ENCODE results near the gene GOLGA6L6.
"Not testable (repeated sequence)": the region's sequence is repeated elsewhere in the genome, so short reads cannot be mapped to it uniquely, and the experiment has no call there.

GOLGA6L6 gene

DNA sequence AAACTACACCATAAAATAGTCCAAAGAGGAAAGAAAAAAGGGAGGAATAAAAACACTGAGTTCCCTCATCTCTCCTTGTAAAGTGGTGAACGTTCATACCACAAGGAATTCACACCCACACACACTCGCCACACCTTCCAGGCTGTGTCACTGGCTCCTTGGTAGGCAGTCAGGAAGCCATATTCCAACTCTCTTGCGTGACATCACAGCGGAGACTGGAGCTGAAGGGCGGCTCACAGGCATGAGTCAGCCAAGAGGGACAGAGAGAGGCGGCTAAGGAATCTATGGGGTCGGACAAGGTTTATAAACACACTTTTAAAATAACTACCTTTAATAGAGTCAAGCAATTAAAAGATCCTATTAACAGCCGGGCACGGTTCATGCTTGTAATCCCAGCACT lies 43.8 kb downstream of the GOLGA6L6 start:
- not testable (repeated sequence) for H3K9me3 ChIP-seq (ENCODE audit: control insufficient read depth, low read length); H3K4me3 ChIP-seq (ENCODE audit: low read length); H3K27me3 ChIP-seq (replicated peaks; ENCODE audit: control insufficient read depth, insufficient read depth, low read length); H3K36me3 ChIP-seq (ENCODE audit: control insufficient read depth, insufficient read depth, low read length, severe bottlenecking); H3K4me1 ChIP-seq (ENCODE audit: control insufficient read depth, insufficient read depth, low read length); H3K9ac ChIP-seq (ENCODE audit: low read length)
- DNase-seq (ENCODE audit: low read depth): peak; percentile 25

DNA sequence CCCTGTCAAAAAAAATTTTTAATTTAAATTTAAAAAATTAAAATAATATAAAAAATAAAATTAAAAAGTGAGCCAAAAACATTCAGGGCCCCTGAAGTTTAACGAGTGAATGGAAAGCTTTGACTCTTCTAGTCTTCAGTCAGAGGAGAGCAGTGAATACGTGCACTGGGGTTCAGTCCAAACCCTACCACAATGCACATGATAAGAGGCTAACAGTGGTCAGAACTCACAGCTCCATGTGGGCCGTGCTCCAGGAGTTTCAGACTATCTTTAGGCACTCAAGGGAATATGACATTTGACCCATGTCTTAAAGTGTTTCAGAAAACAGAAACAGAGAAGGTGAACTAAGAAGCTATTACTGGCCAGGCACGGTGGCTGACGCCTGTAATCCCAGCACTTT lies 48.6 kb downstream of the GOLGA6L6 start:
- not testable (repeated sequence) for H3K27me3 ChIP-seq (replicated peaks; ENCODE audit: control insufficient read depth, insufficient read depth, low read length); DNase-seq (ENCODE audit: low read depth); H3K9me3 ChIP-seq (ENCODE audit: control insufficient read depth, low read length); H3K36me3 ChIP-seq (ENCODE audit: control insufficient read depth, insufficient read depth, low read length, severe bottlenecking); H3K4me3 ChIP-seq (ENCODE audit: low read length); H3K9ac ChIP-seq (ENCODE audit: low read length); H3K4me1 ChIP-seq (ENCODE audit: control insufficient read depth, insufficient read depth, low read length)

DNA sequence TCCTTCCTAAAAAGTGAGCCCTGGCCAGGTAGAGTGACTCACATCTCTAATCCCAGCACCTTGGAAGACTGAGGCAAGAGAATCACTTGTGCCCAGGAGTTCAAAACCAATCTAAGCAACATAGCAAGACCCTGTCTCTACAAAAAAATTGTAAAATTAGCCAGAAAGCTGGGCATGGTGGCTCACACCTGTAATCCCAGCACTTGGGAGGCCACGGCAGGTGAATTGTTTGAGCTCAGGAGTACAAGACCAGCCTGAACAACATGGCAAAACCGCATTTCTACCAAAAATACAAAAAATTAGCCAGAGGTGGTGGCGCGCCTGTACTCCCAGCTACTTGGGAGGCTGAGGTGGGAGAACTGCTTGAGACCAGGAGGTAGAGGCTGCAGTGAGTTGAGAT lies 49.0 kb downstream of the GOLGA6L6 start:
- not testable (repeated sequence) for H3K9me3 ChIP-seq (ENCODE audit: control insufficient read depth, low read length); H3K9ac ChIP-seq (ENCODE audit: low read length); H3K27me3 ChIP-seq (replicated peaks; ENCODE audit: control insufficient read depth, insufficient read depth, low read length); DNase-seq (ENCODE audit: low read depth); H3K4me1 ChIP-seq (ENCODE audit: control insufficient read depth, insufficient read depth, low read length); H3K4me3 ChIP-seq (ENCODE audit: low read length); H3K36me3 ChIP-seq (ENCODE audit: control insufficient read depth, insufficient read depth, low read length, severe bottlenecking)

GRCh38 chr15:20489320-20489719 lies 52.3 kb downstream of the GOLGA6L6 start:
- H3K4me1 ChIP-seq (ENCODE audit: control insufficient read depth, insufficient read depth, low read length); H3K9ac ChIP-seq (ENCODE audit: low read length); H3K36me3 ChIP-seq (ENCODE audit: control insufficient read depth, insufficient read depth, low read length, severe bottlenecking); DNase-seq (ENCODE audit: low read depth); H3K9me3 ChIP-seq (ENCODE audit: control insufficient read depth, low read length); H3K4me3 ChIP-seq (ENCODE audit: low read length); H3K27me3 ChIP-seq (replicated peaks; ENCODE audit: control insufficient read depth, insufficient read depth, low read length): not testable (repeated sequence)

Measured in adipocyte (in vitro differentiated cells).